BE2C (cell line): ENCODE data around the gene ARHGAP31.

Experiments
- DNase-seq: peaks from one replicate; pipeline ENCODE4 v3.0.0-alpha.2; 2020
- H3K27me3 ChIP-seq: fragments of 250-450 bp; sonication (Bioruptor Pico); 2 replicates; pipeline ENCODE4 v1.5.1; 2020; ENCODE audit warnings: mild to moderate bottlenecking
- H3K36me3 ChIP-seq: fragments of 250-450 bp; sonication (Bioruptor Pico); 2 replicates; pipeline ENCODE4 v1.5.1; 2020; ENCODE audit warnings: mild to moderate bottlenecking
- H3K4me1 ChIP-seq: fragments of 250-450 bp; sonication (Bioruptor Pico); 2 replicates; pipeline ENCODE4 v1.5.1; 2020
- H3K4me3 ChIP-seq: 2 replicates; pipeline ENCODE4 v1.5.1; 2011; ENCODE audit warnings: low read depth, low read length
- H3K9me3 ChIP-seq: fragments of 250-450 bp; sonication (Bioruptor Pico); 2 replicates; pipeline ENCODE4 v1.5.1; 2020
- CTCF ChIP-seq: IDR thresholded peaks from 2 replicates; pipeline ENCODE4 v1.5.1; 2012; ENCODE audit warnings: mild to moderate bottlenecking, low read depth, low read length

ARHGAP31 gene

GRCh38 chr3:119293105-119293870, 895 bp upstream of the ARHGAP31 start:
- H3K36me3 ChIP-seq: no peaks in the 10 kb centered on the region
- H3K9me3 ChIP-seq: no peaks in the 10 kb centered on the region
- no peaks in the 10 kb centered on the region for H3K27me3 ChIP-seq
- no peaks in the 10 kb centered on the region for H3K4me1 ChIP-seq
- H3K4me3 ChIP-seq: peak overlapping the region; percentile 85
- peak; percentile 35 for DNase-seq
- TF ChIP-seq CTCF: no peak

- no peaks in the 10 kb centered on the region for H3K27me3 ChIP-seq
- no peak for TF ChIP-seq CTCF
- no peaks in the 10 kb centered on the region for H3K36me3 ChIP-seq
- H3K4me1 ChIP-seq: no peaks in the 10 kb centered on the region
- H3K4me3 ChIP-seq: peak overlapping the region; percentile 85
- peak; percentile 43 for DNase-seq
- no peaks in the 10 kb centered on the region for H3K9me3 ChIP-seq
Measured at GRCh38 chr3:119294696-119295671, 801 bp downstream of the ARHGAP31 start.

GRCh38 chr3:119295816-119296726, 1.9 kb downstream of the ARHGAP31 start:
- H3K4me3 ChIP-seq: peak overlapping the region; percentile 85
- no peaks in the 10 kb centered on the region for H3K9me3 ChIP-seq
- DNase-seq: no peak
- no peaks in the 10 kb centered on the region for H3K36me3 ChIP-seq
- no peaks in the 10 kb centered on the region for H3K4me1 ChIP-seq
- H3K27me3 ChIP-seq: no peaks in the 10 kb centered on the region
- TF ChIP-seq CTCF: no peak

GRCh38 chr3:119296727-119297122, 2.5 kb downstream of the ARHGAP31 start:
- DNase-seq: no peak
- no peak for TF ChIP-seq CTCF
- H3K4me1 ChIP-seq: no peaks in the 10 kb centered on the region
- no peaks in the 10 kb centered on the region for H3K9me3 ChIP-seq
- H3K27me3 ChIP-seq: no peaks in the 10 kb centered on the region
- no peaks in the 10 kb centered on the region for H3K36me3 ChIP-seq
- H3K4me3 ChIP-seq: no peak overlapping the region

GRCh38 chr3:119297169-119297568, 3.0 kb downstream of the ARHGAP31 start:
- no peak for TF ChIP-seq CTCF
- H3K4me1 ChIP-seq: no peaks in the 10 kb centered on the region

More at GRCh38 chr3:119297169-119297568, 3.0 kb downstream of the ARHGAP31 start:
- H3K27me3 ChIP-seq: no peaks in the 10 kb centered on the region
- no peak for DNase-seq
- H3K9me3 ChIP-seq: no peaks in the 10 kb centered on the region
- no peak overlapping the region for H3K4me3 ChIP-seq
- no peaks in the 10 kb centered on the region for H3K36me3 ChIP-seq
